A673 (cell line): ENCODE results near the gene SOCS7. TPM values are rescaled to one million over a fixed set of nuclear protein-coding genes. Genes with fewer than 3 reads are reported as not detected.

Experiments
- BruUV-seq: library from RNA; stranded (reverse); fragments of 400-500 nt; replicated peaks from 2 replicates; lab custom pipeline; 2021; lab: Mats Ljungman, UMichigan
- CTCF ChIA-PET: fragments of 300-600 bp; sonication (Branson Sonifier 250); formaldehyde crosslinking; loops from one replicate; lab custom pipeline; 2022; ENCODE audit warnings: antibody characterized with exemption; lab: Charles Lee
- POLR2A ChIA-PET: fragments of 300-600 bp; sonication (Branson Sonifier 250); formaldehyde crosslinking; loops from one replicate; lab custom pipeline; 2022; ENCODE audit warnings: antibody characterized with exemption; ENCODE audit not compliant: low non-redundant PET; lab: Charles Lee
- DNase-seq: peaks from one replicate; pipeline ENCODE4 v3.0.0-alpha.2; 2015; ENCODE audit warnings: low spot score
- H3K27ac ChIP-seq: fragments of 200-600 bp; sonication (generic); 2 replicates; pipeline ENCODE4 v1.5.1; 2016; ENCODE audit warnings: mixed run types, low read depth, mild to moderate bottlenecking, mixed read lengths, antibody characterized with exemption, low read length; ENCODE audit not compliant: poor library complexity, severe bottlenecking
- H3K27me3 ChIP-seq: fragments of 200-600 bp; sonication (generic); replicated peaks from 2 replicates; pipeline ENCODE4 v1.6.1; 2017; ENCODE audit warnings: mixed run types, low read depth, mild to moderate bottlenecking, mixed read lengths, antibody characterized with exemption, low read length; ENCODE audit not compliant: insufficient read depth, poor library complexity
- H3K36me3 ChIP-seq: fragments of 200-600 bp; sonication (generic); 2 replicates; pipeline ENCODE4 v1.6.1; 2016; ENCODE audit warnings: mixed run types, mild to moderate bottlenecking, mixed read lengths, antibody characterized with exemption, low read length; ENCODE audit not compliant: insufficient read depth, poor library complexity, severe bottlenecking
- H3K4me1 ChIP-seq: fragments of 200-600 bp; sonication (generic); 2 replicates; pipeline ENCODE4 v1.6.1; 2017; ENCODE audit warnings: mixed run types, mild to moderate bottlenecking, mixed read lengths, antibody characterized with exemption, low read length; ENCODE audit not compliant: insufficient read depth, poor library complexity, severe bottlenecking
- H3K4me3 ChIP-seq: fragments of 200-600 bp; sonication (generic); 2 replicates; pipeline ENCODE4 v1.5.1; 2016; ENCODE audit warnings: low read depth, mixed run types, mild to moderate bottlenecking, mixed read lengths, low read length; ENCODE audit not compliant: poor library complexity, severe bottlenecking
- H3K9me3 ChIP-seq: fragments of 200-600 bp; sonication (generic); 2 replicates; pipeline ENCODE4 v1.6.1; 2016; ENCODE audit warnings: mixed run types, low read depth, mild to moderate bottlenecking, mixed read lengths, antibody characterized with exemption, low read length; ENCODE audit not compliant: poor library complexity, severe bottlenecking
- CTCF ChIP-seq: fragments of 300-800, 200-600 bp; sonication (generic); conservative IDR thresholded peaks from 2 replicates; pipeline ENCODE4 v1.5.1; 2017; ENCODE audit warnings: low read depth, mild to moderate bottlenecking, antibody characterized with exemption, low read length, moderate library complexity, mixed read lengths
- EZH2 ChIP-seq: fragments of 200-600 bp; sonication (generic); IDR thresholded peaks from 2 replicates; pipeline ENCODE4 v1.6.1; 2017; ENCODE audit warnings: borderline replicate concordance, low read depth, mild to moderate bottlenecking, mixed read lengths, antibody characterized with exemption, low read length; ENCODE audit not compliant: poor library complexity, severe bottlenecking
- intact Hi-C: fragments of 100-400 bp; cut with micrococcal nuclease; formaldehyde crosslinking; loops from one replicate; pipeline ENCODE4 v1.10.0; 2022; ENCODE audit not compliant: unreplicated experiment
- total RNA-seq: library from RNA; stranded (reverse); gene quantifications from 2 replicates; pipeline ENCODE4 v1.2.3, GENCODE V29; 2021

SOCS7 gene
- total RNA-seq, 1 experiment from 2014 or later, result 15.2 TPM

- intact Hi-C loops, result no loop called here
- CTCF ChIA-PET, result no interaction called here
- no peaks in the 10 kb centered on the region for H3K36me3 ChIP-seq
- no TSS peak for BruUV-seq
- no peaks in the 10 kb centered on the region for H3K4me1 ChIP-seq
- H3K4me3 ChIP-seq, result no peak overlapping the region
- TF ChIP-seq EZH2 (no peak), CTCF (no peak)
- no peak overlapping the region for H3K27ac ChIP-seq
- no peaks in the 10 kb centered on the region for H3K27me3 ChIP-seq
- H3K9me3 ChIP-seq, result no peaks in the 10 kb centered on the region
- no peak for DNase-seq
- POLR2A ChIA-PET, result no interaction called here
Observed at GRCh38 chr17:38336838-38337237, 14.8 kb upstream of the SOCS7 start.

DNA sequence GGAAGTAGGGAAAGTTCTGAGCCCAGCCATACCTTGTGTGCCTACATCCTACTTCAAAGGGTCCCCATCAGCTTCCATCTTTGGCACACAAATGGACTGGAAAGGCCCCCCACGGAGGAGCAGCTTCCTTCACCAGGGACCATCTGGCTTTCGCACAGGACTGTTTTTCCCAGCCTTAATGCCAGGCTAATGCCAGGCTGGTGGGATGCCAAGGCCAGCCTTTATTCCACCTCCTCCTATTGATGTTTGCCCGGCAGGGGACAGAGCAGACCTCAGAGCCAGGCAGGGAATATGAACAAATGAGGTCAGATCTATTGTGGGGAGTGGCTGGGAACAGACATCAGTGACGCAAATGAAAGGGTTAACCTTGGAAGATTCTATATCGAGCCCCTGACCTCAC is 13.6 kb upstream of the SOCS7 start:
- BruUV-seq, result no TSS peak
- TF ChIP-seq EZH2 (no peak), CTCF (no peak)
- ChIA-PET POLR2A (no interaction called here), CTCF (no interaction called here)
- Histone ChIP-seq H3K9me3 (no peaks in the 10 kb centered on the region), H3K27ac (no peak overlapping the region), H3K4me1 (no peaks in the 10 kb centered on the region), H3K4me3 (no peak overlapping the region), H3K27me3 (no peaks in the 10 kb centered on the region), H3K36me3 (no peaks in the 10 kb centered on the region)
- intact Hi-C loops, result no loop called here
- DNase-seq, result no peak

DNA sequence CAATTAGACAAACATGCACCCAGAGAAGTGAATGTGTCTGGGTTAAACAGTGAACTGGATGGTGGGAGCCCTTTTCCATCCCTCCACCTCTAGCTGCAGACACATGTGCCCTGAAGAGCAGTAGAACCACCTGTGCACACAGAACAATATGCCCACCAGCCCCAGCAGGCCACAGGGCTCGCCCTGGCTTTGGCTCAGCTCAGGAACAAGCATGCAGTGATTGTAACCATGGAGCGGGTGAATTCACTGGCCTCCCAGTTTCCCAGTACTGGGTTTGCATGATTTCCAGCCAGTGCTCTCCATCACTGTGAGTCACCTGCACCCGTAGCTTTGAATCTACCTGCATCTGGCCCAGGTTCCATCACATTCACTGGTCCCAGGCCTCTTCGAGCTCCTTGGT is 13.1 kb upstream of the SOCS7 start:
- Histone ChIP-seq H3K27ac (no peak overlapping the region), H3K4me1 (no peaks in the 10 kb centered on the region), H3K4me3 (no peak overlapping the region), H3K36me3 (no peaks in the 10 kb centered on the region), H3K27me3 (no peaks in the 10 kb centered on the region), H3K9me3 (no peaks in the 10 kb centered on the region)
- DNase-seq, result no peak
- ChIA-PET CTCF (interaction anchor here (0.8 kb wide), 1 partner anchor 11 kb away, joined by 4 read pairs; no protein-coding TSS in a partner anchor), POLR2A (no interaction called here)
- intact Hi-C loops, result no loop called here
- BruUV-seq, result no TSS peak
- no peak for TF ChIP-seq CTCF
